SJCRH30 (cell line): ENCODE results near the gene RRP7A. TPM values are rescaled to one million over a fixed set of nuclear protein-coding genes. Genes with fewer than 3 reads are reported as not detected.

Experiments used
- total RNA-seq: library from RNA; depleted of rRNA; stranded (reverse); fragments of >200 nt; shearing (Covaris generic); gene quantifications from 2 replicates; pipeline ENCODE4 v1.2.3, GENCODE V29; 2014; rRNA removed

The RRP7A gene
- total RNA-seq, 1 experiment from 2014 or later: 31.7 TPM

Other genes with a start within 250 kb of the RRP7A start
- 34.6 and 36.5 TPM in 2 replicates for gene TCF20, start 249.1 kb downstream of the RRP7A start, total RNA-seq
- 0.18 TPM in 1 of 2 replicates, not detected in the other for gene NFAM1, start 87.4 kb downstream of the RRP7A start, total RNA-seq
- gene SERHL2, start 34.2 kb upstream of the RRP7A start, total RNA-seq: 6.9 and 7.2 TPM in 2 replicates
- gene POLDIP3, start 95.1 kb upstream of the RRP7A start, total RNA-seq: 74.8 and 75.8 TPM in 2 replicates
- gene ATP5MGL, start 120.8 kb upstream of the RRP7A start, total RNA-seq: 0.51 and 1.2 TPM in 2 replicates
- 71.1 and 73.9 TPM in 2 replicates for gene CYB5R3, start 129.6 kb upstream of the RRP7A start, total RNA-seq
- 7.1 and 9.9 TPM in 2 replicates for gene A4GALT, start 201.1 kb upstream of the RRP7A start, total RNA-seq